HFF-Myc (cell line): ENCODE data around the gene IQSEC1.

Source experiments
- DNase-seq: peaks from one replicate; pipeline ENCODE4 v3.0.0-alpha.2; 2011; ENCODE audit warnings: low read depth; ENCODE audit errors: extremely low read depth
- H3K4me3 ChIP-seq: replicated peaks from 2 replicates; pipeline ENCODE4 v1.5.1; 2011; ENCODE audit warnings: low read depth, mild to moderate bottlenecking, control low read depth, low read length
- TF ChIP-seq, protein P1 (sequence below): IDR thresholded peaks from 2 replicates; pipeline ENCODE4 v1.5.1; 2012; ENCODE audit warnings: mild to moderate bottlenecking, low read depth, low read length, control low read depth; ENCODE audit errors: missing control alignments

IQSEC1 gene

DNA sequence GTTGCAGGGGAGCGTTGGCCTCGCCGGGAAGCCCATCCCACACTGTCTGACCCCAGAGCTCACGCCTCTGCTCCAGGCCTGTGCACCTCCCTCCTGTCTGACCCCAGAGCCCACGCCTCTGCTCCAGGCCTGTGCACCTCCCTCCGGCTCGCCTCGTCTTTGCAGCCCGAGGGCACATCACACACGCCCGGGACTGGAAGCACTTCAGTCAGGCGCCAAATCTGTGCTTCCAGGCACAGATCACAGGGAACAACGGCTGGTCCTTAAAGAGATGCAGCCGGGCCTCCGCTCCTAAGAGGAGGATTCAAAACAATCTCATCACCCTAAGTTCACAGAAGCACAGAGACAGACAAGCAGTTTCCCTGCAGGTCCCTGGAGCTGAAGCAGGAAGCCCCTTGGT lies 128.8 kb downstream of the IQSEC1 start:
- DNase-seq: no peak
- TF ChIP-seq, protein P1, sequence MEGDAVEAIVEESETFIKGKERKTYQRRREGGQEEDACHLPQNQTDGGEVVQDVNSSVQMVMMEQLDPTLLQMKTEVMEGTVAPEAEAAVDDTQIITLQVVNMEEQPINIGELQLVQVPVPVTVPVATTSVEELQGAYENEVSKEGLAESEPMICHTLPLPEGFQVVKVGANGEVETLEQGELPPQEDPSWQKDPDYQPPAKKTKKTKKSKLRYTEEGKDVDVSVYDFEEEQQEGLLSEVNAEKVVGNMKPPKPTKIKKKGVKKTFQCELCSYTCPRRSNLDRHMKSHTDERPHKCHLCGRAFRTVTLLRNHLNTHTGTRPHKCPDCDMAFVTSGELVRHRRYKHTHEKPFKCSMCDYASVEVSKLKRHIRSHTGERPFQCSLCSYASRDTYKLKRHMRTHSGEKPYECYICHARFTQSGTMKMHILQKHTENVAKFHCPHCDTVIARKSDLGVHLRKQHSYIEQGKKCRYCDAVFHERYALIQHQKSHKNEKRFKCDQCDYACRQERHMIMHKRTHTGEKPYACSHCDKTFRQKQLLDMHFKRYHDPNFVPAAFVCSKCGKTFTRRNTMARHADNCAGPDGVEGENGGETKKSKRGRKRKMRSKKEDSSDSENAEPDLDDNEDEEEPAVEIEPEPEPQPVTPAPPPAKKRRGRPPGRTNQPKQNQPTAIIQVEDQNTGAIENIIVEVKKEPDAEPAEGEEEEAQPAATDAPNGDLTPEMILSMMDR: no peak

DNA sequence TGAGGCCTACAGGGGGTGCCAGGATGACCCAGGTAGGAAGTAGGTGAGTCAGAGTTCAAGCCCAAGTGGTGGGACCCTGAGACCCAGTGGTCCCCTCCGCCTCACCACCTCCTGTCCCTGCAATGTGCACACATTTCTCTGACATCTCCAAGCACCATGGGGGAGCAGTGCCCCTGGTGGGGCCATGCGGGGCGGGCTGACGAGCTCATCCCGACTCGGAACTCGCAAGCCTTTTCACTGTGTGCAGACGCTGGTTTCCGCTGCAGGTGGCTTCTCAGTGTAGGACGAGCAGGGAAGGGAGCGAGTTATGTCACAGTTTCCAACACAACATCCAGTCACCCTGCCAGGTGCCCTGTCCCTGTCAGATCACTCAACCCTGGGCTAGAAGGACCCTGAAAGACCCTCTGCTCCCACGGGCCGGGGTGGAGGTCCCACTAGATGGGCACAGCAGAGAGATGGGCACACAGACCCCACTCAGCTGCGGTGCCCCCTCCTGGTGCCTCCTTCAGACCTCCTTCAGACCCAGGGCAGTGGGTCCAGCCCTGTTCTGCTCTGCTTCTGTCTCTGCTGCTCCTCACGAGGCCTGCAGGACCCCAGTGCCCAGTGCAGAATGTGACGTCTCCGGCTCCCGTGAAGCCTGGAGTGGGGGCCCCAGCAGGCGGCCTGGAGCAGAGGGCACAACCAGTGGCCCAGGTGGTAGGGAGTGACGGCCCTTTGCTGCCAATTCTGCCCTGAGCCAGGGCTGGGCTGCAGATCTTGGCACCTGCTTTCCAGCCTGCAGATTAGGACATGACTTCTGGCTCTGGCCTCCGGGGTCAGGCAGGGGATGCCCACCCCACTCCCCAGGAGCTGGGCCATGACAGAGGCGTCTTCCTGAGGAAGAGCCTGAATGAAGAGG lies 129.9 kb downstream of the IQSEC1 start:
- no peak for DNase-seq
- TF ChIP-seq, protein P1: no peak

More for the DNA sequence above, 128.8 kb downstream of the IQSEC1 start:
- H3K4me3 ChIP-seq: no peak overlapping the region

DNA sequence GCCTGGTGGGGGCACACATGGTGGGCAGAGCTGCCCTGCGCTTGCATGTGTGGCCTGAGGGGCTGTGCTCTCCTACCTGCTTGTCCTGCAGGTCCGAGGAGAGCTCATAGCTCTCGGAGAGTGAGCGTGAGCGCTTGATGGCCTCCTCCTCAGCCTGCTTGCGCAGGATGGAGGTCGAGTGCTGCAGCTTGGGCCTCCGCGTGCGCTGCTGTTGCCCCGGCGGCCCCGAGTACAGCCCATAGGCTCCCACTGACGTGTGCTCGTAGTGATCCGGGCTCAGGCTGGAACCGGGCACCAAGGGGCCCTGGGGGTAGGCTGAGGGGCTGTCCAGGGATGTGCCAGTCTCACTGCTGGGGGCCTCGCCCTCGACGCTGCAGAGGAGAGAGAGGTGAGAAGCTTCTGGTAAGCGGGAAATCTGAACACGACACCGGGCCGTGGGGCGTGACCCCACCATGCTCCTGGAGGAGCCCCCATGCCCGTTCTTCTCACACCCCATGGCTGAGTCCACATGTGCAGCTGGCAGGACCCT lies 131.7 kb downstream of the IQSEC1 start:
- no peak for DNase-seq
- TF ChIP-seq, protein P1: no peak
- no peak overlapping the region for H3K4me3 ChIP-seq

More for the DNA sequence above, 129.9 kb downstream of the IQSEC1 start:
- H3K4me3 ChIP-seq: no peak overlapping the region

DNA sequence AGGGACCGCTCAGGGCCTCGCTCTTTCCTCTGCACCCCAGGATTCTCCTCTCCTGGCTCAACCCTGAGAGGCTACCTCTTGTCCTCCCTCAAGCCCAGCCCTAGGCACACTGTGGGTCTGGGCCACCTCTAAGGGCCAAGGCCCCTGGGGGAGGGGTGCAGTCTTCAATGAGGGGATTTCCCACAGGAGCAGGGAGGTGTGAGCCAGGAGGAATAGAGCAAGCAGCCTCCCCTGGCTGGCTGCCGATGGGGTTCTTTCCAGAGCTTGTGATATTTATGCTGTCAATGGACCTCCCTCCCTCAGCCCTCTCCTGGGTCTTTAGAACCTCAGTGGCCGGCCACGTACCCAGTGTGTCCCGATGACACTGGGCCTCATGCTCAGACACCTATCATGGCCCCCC lies 132.4 kb downstream of the IQSEC1 start:
- TF ChIP-seq, protein P1: no peak
- no peak overlapping the region for H3K4me3 ChIP-seq
- no peak for DNase-seq

DNA sequence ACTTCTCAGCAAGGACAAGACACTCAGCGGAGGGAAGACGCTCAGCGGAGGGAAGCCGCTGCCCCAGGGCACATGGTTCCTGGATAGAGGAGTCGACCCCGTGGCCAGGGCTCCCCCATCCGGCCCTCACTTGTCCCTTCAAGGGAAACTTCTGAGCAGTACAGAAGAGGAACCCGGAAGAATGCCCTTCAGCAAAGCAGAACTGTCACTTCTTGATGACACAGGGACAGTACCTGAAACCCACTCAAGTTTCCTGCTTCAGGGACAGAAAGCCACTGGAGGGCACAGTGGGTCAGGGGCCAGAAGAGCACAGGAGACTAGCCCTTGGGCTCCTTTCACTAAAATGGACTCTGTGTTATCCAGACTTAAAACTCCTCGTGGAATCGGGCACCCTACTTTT lies 134.1 kb downstream of the IQSEC1 start:
- DNase-seq: no peak
- H3K4me3 ChIP-seq: no peak overlapping the region
- TF ChIP-seq, protein P1: no peak

DNA sequence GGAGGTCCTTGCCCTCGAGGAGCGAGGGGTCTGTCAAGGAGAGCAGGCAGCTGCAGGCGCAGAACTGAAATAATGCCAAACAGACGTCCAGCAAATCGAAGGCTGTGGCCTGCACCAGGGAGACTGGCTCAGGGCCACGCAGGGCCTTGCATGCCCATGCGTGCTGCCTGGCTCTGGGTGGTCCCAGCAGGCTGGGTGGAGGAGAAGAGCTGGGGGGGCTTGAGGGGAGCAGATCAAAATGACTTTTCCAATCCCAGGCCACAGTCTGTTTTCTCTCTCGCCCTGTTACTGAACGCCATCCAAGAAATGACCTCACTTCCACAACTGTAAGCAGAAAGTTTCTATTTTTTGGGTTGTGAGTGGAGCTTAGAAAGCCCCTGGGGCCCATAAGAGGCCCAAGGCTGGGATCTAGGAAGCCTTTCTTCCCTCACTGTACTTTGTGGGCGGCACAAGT lies 134.9 kb downstream of the IQSEC1 start:
- TF ChIP-seq, protein P1: no peak

More for the DNA sequence above, 134.9 kb downstream of the IQSEC1 start:
- H3K4me3 ChIP-seq: no peak overlapping the region
- no peak for DNase-seq
